Skeletal muscle satellite cell (primary cell): Measurements from ENCODE around the gene OST4.
A peak's percentile ranks its signal among the peaks of the same experiment; 100 is the strongest.

Experiments used
- H3K27me3 ChIP-seq: 2 replicates; pipeline ENCODE4 v1.7.0; 2013; ENCODE audit warnings: low read length; ENCODE audit not compliant: control insufficient read depth, insufficient read depth
- H3K36me3 ChIP-seq: 2 replicates; pipeline ENCODE4 v1.7.0; 2013; ENCODE audit warnings: mild to moderate bottlenecking, control low read depth, low read length; ENCODE audit not compliant: insufficient read depth
- H3K4me1 ChIP-seq: 2 replicates; pipeline ENCODE4 v1.7.0; 2013; ENCODE audit warnings: low read length; ENCODE audit not compliant: control insufficient read depth, insufficient read depth
- H3K4me2 ChIP-seq: 2 replicates; pipeline ENCODE4 v1.7.0; 2013; ENCODE audit warnings: mild to moderate bottlenecking, low read length
- H3K4me3 ChIP-seq: 2 replicates; pipeline ENCODE4 v1.7.0; 2013; ENCODE audit warnings: low read length
- H3K9ac ChIP-seq: 2 replicates; pipeline ENCODE4 v1.7.0; 2013; ENCODE audit warnings: mild to moderate bottlenecking, low read depth, low read length, moderate library complexity
- H3K9me3 ChIP-seq: replicated peaks from 2 replicates; pipeline ENCODE4 v1.7.0; 2013; ENCODE audit warnings: mild to moderate bottlenecking, control low read depth, low read length

The OST4 gene

GRCh38 chr2:27100036-27100435 lies 28.6 kb upstream of the OST4 start:
- Histone ChIP-seq H3K4me1 (peaks cover 3% of the 10 kb centered on the region), H3K36me3 (no peaks in the 10 kb centered on the region), H3K4me3 (no peak overlapping the region), H3K9me3 (no peaks in the 10 kb centered on the region), H3K27me3 (peaks cover 29% of the 10 kb centered on the region), H3K9ac (no peak overlapping the region), H3K4me2 (no peak overlapping the region)

GRCh38 chr2:27099334-27099955 lies 28.0 kb upstream of the OST4 start:
- Histone ChIP-seq H3K36me3 (no peaks in the 10 kb centered on the region), H3K4me3 (no peak overlapping the region), H3K9ac (no peak overlapping the region), H3K4me2 (no peak overlapping the region), H3K4me1 (peaks cover 3% of the 10 kb centered on the region), H3K27me3 (peaks cover 24% of the 10 kb centered on the region), H3K9me3 (no peaks in the 10 kb centered on the region)

GRCh38 chr2:27097341-27097740 lies 25.9 kb upstream of the OST4 start:
- H3K4me1 ChIP-seq, result peaks cover 3% of the 10 kb centered on the region
- no peak overlapping the region for H3K4me2 ChIP-seq
- no peaks in the 10 kb centered on the region for H3K36me3 ChIP-seq
- H3K9me3 ChIP-seq, result no peaks in the 10 kb centered on the region
- H3K9ac ChIP-seq, result no peak overlapping the region
- peaks cover 10% of the 10 kb centered on the region for H3K27me3 ChIP-seq
- no peak overlapping the region for H3K4me3 ChIP-seq

GRCh38 chr2:27096748-27097297 lies 25.4 kb upstream of the OST4 start:
- H3K4me1 ChIP-seq, result peaks cover 3% of the 10 kb centered on the region
- H3K27me3 ChIP-seq, result peaks cover 4% of the 10 kb centered on the region
- H3K9me3 ChIP-seq, result no peaks in the 10 kb centered on the region
- no peak overlapping the region for H3K4me2 ChIP-seq
- H3K9ac ChIP-seq, result no peak overlapping the region
- H3K4me3 ChIP-seq, result no peak overlapping the region
- H3K36me3 ChIP-seq, result no peaks in the 10 kb centered on the region

GRCh38 chr2:27095745-27096651 lies 24.5 kb upstream of the OST4 start:
- peak overlapping the region; percentile 59 for H3K4me3 ChIP-seq
- H3K36me3 ChIP-seq, result no peaks in the 10 kb centered on the region
- H3K4me1 ChIP-seq, result peaks cover 3% of the 10 kb centered on the region
- peak overlapping the region; percentile 77 for H3K4me2 ChIP-seq
- no peak overlapping the region for H3K9ac ChIP-seq
- no peaks in the 10 kb centered on the region for H3K9me3 ChIP-seq
- H3K27me3 ChIP-seq, result no peaks in the 10 kb centered on the region

- H3K4me1 ChIP-seq, result peaks cover 3% of the 10 kb centered on the region
- H3K4me2 ChIP-seq, result no peak overlapping the region
- H3K9me3 ChIP-seq, result no peaks in the 10 kb centered on the region
- H3K27me3 ChIP-seq, result no peaks in the 10 kb centered on the region
- H3K36me3 ChIP-seq, result no peaks in the 10 kb centered on the region
- no peak overlapping the region for H3K4me3 ChIP-seq
- H3K9ac ChIP-seq, result no peak overlapping the region
Measured at GRCh38 chr2:27095427-27095744, 23.9 kb upstream of the OST4 start.

GRCh38 chr2:27094353-27094984 lies 23.0 kb upstream of the OST4 start:
- Histone ChIP-seq H3K9ac (no peak overlapping the region), H3K4me1 (peaks cover 3% of the 10 kb centered on the region), H3K4me2 (no peak overlapping the region), H3K27me3 (no peaks in the 10 kb centered on the region), H3K36me3 (no peaks in the 10 kb centered on the region), H3K9me3 (no peaks in the 10 kb centered on the region), H3K4me3 (no peak overlapping the region)

GRCh38 chr2:27093430-27094352 lies 22.2 kb upstream of the OST4 start:
- Histone ChIP-seq H3K9ac (no peak overlapping the region), H3K27me3 (no peaks in the 10 kb centered on the region), H3K36me3 (no peaks in the 10 kb centered on the region), H3K9me3 (no peaks in the 10 kb centered on the region), H3K4me2 (no peak overlapping the region), H3K4me1 (peaks cover 3% of the 10 kb centered on the region), H3K4me3 (no peak overlapping the region)

- H3K36me3 ChIP-seq, result no peaks in the 10 kb centered on the region
- H3K9ac ChIP-seq, result no peak overlapping the region
- H3K27me3 ChIP-seq, result no peaks in the 10 kb centered on the region
- no peak overlapping the region for H3K4me2 ChIP-seq
- no peak overlapping the region for H3K4me3 ChIP-seq
- H3K9me3 ChIP-seq, result no peaks in the 10 kb centered on the region
- peaks cover 3% of the 10 kb centered on the region for H3K4me1 ChIP-seq
Measured at GRCh38 chr2:27092696-27093429, 21.4 kb upstream of the OST4 start.

GRCh38 chr2:27091746-27092695 lies 20.6 kb upstream of the OST4 start:
- Histone ChIP-seq H3K36me3 (no peaks in the 10 kb centered on the region), H3K4me2 (no peak overlapping the region), H3K9ac (no peak overlapping the region), H3K4me3 (no peak overlapping the region), H3K4me1 (peaks cover 4% of the 10 kb centered on the region), H3K9me3 (no peaks in the 10 kb centered on the region), H3K27me3 (no peaks in the 10 kb centered on the region)
